ENCODE results near the gene ADAMTSL5.
"Not testable (repeated sequence)": the region's sequence is repeated elsewhere in the genome, so short reads cannot be mapped to it uniquely, and the experiment has no call there.

The ADAMTSL5 gene

DNA sequence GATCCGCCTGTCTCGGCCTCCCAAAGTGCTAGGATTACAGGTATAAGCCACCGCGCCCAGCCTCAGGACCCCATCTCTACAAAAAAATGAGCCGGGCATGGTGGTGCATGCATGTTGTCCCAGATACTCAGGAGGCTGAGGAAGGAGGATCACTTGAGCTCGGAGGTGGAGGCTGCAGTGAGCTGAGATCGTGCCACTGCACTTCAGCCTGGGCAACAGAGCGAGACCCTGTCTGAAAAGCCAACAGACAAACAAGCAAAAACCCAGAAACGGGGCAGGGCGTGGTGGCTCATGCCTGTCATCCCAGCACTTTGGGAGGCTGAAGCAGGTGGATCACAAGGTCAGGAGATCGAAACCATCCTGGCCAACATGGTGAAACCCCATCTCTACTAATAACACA is 18.0 kb upstream of the ADAMTSL5 start:
- DNase-seq, result not testable (repeated sequence)

DNA sequence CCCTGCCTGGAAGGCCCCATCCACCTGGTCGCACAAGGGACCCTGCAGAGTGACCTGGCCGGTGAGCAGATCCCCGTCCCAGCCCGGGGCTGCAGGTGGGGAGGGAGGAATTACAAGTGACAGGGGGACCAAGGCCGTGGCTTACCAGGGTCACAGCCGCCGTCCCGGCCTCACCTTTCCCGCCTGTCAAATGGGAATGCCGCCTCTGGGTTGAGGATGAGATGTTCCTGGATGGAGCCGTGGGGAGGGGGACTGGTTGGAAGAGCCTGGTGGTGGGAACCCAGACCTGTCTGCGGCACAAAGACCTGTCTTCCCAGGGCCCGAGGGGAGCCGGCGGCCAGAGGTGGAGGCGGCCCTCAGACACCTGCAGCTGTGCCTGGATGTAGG is 16.6 kb upstream of the ADAMTSL5 start:
- DNase-seq, result no peak

DNA sequence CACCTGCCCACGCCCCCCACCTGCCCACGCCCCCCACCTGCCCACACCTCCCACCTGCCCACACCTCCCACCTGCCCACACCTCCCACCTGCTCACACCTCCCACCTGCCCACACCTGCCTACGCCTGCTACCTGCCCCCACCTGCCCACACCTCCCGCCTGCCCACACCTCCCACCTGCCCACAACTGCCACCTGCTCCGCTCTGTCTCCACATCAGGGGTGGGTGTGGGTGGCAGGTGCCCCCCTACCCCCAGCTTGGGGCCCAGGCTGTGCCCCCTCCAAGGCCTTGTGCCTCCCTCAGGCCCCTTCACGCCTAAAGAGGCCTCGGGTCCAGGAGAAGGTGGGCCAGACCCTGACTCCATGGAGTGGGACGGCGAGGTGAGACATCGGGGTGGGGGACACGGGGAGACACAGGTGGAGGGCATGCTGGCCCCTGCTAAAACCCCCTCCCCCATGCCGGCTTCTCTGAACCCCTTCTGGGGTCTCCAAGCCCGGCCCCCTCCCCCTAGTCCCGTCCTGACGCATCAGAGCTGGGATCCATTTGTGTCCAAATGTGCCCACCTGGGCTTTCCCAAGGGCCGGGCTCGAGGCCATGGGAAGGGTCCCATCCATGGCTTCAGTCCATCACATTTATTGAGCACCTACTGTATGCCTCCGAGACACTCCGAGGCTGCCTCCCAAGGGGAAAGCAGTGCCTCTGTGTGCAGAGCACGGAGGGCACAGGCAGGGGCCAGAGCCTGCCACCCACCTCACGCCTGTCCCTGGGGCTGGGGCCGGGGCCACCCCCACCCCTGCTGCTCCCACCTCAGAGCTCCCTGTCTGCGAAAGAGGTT is 16.0 kb upstream of the ADAMTSL5 start:
- no peak for DNase-seq

DNA sequence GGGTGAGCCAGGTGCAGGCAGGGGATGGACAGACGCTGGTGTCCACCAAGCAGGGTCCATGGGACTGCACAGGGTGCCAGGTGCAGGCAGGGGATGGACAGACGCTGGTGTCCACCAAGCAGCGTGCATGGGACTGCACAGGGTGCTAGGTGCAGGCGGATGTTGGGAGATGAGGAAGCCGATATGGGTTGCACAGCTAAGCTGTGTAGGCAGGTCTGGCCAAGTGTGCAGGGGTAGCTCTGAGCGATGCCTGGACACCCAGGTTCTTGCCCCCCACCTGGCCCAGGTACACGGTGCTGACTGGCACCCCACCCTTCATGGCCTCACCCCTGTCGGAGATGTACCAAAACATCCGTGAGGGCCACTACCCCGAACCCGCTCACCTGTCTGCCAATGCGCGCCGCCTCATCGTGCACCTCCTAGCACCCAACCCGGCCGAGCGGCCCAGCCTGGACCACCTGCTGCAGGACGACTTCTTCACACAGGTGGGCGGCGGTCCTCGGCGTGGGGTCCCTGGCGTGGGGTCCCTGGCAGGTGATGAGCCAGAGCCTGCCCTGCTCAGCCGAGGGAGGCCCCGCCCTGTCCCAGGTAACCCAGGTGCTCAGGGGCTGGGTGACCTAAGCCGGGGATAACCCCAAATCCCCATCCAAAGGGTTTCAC is 15.0 kb upstream of the ADAMTSL5 start:
- DNase-seq, result no peak

DNA sequence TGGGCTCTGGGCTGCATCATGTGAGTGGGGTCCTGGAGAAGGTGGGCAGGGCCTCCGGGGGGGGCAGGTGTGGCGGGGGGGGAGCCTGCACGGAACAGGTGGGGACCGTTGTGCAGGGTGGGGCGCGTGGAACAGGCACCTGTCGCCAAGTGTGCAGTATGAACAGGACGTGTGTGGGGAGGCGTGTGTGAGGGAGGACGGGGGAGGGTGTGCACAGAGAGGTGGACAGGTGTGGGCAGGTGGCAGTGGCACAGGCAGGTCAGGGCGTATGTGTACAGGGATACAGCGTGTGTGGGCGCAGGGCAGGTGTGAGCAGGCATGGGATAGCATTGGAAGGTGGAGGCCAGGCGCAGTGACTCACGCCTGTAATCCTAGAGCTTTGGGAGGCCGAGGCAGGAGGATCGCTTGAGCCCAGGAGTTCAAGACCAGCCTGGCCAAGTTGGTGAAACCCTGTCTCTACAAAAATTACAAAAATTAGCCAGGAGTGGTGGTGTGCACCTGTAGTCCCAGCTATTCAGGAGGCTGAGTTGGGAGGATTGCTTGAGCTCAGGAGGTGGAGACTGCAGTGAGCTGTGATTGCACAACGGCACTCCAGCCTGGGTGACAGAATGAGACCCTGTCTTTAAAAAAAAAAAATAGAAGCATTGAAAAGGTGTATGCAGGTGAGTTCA is 14.3 kb upstream of the ADAMTSL5 start:
- DNase-seq, result no peak

DNA sequence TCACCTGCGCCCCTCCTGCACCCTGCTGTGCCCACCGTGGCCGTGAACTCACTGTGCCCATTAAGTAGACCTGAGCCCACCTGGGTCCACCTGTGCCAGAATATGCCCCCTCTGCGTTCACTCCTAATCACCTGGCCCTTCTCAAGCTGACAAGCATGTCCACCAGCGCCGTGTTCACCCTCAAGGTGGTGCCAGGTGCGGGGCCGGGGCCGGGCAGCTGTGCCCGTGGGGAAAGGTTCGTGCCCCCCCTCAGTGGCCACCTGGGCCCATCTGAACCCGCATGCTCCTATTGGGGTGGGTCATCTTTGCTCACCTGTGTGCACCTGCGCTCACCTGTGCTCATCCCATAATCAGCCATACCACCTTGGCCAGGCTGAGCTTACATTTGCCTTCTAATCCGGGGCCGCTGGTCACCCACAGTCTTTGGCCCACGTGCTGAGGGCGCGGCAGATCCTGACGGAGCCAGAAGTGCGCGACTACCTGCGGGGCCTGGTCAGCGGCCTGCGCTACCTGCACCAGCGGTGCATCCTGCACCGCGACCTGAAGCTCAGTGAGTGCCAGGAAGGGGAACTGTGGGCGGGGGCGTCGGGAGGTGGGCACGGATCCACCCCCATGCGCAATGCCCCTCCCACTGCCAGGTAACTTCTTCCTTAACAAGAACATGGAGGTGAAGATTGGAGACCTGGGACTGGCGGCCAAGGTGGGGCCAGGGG is 13.4 kb upstream of the ADAMTSL5 start:
- no peak for DNase-seq

DNA sequence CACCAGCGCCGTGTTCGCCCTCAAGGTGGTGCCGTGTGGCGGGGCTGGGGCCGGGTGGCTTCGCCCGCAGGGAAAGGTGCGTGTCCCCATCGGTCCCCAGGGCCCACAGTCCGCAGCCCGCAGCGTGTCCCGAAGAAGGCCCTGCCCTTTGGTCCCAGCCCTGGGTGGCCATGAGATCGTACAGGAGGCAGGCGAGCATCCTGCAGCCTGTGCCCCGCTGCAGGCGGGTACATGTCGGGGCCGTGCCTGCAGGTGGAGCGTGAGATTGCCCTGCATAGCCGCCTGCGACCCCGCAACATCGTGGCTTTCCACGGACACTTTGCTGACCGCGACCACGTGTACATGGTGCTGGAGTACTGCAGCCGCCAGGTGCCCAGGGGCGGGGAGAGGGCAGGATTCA is 12.5 kb upstream of the ADAMTSL5 start:
- no peak for DNase-seq

DNA sequence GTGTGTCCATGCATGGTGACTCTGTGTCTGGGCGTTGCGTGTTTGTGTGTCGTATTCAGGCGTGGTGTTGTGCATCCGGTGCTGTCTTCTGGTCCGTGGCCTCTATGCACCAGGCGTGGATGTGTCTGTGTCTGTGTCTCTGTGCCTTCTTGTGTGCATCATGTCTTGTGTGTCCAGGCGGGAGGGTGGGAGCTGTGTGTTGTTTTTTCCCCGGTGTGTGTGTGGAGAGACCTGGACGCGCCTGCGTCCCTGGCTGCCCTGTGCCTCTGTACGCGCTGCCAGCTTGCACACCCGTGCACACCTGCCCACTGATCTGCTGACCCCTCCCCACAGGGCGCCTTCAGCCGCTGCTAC is 12.1 kb upstream of the ADAMTSL5 start:
- no peak for DNase-seq

DNA sequence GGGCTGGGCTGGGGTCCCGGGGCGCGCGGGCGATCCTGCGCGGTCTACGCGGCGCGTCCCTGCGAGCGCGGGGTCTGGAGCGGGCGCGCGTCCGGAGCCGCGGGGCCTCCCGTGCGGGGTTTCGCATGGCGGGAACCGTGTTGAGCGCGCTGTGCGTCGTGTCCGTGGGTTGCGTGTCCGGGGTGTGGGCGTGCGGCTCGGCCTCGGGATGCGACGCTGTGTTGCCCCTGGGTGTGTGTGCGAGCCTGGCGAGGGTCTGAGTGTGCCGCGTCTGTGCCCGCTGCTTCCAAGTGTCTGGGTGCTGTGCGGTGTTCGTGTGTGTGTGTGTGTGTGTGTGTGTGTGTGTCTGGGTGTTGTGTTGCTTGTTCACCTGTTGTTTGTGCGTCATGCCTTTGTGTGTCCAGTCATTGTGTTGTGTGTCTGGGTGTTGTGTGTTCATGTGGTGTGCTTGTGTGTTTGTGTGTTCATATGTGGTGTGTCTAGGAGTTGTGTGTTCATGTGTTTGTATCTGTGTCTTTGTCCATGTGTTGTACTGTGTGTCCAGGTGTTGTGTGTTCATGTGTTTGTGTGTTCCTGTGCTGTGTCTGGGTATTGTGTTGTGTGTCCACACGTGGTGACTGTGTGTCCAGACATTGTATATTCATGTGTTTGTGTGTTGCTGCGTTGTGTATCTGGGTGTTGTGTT is 11.6 kb upstream of the ADAMTSL5 start:
- DNase-seq, result peak in 1 of 56 donors; percentile 33

DNA sequence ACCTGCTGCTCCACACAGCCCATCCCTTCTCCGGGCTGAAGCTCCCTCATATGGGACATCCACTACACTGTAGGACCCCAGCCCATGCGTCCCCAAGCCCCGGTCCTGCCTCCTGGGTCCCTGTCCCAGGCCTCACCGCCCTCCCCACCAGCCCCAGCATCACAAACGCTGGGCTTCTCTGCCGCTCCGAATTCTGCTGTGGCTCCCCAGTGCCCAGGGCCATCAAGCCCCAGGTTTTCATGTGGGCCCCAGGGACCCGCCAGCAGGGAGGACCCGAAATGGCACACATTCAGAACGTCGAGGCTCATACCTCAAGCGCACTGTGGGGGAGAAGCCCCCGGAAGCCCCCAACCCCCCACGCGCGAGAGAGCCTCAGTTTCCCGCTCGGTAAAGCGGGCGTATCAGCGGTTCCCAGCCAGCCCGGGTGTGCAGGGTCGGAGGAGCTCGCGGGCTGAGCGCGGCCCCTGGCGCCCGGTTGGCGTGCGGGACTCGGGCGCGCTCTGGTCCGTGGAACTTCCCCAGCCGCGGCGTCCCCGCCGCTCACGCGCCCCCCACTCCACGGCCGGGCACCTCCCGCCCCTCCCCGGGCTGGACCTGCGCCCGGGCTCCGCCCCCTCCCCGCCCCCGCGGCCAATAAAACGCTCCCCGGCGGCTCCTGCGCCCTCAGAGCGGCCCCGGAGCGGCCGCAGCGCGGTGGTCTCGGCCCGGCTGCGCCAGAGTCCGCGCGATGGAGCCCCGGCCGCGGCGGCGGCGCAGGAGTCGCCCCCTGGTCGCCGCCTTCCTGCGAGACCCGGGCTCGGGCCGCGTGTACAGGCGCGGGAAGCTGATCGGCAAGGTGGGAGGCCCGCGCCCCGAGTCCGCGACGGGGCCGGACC is 10.8 kb upstream of the ADAMTSL5 start, which contains the start of gene PLK5:
Gene PLK5, plus strand, starts transcription at position 666 of the 875 bp plus-strand sequence. CDS start 2,920 bp downstream, outside the sequence.
- DNase-seq, result peak in 16 of 56 donors; percentile 2 to 63 (median 18)

DNA sequence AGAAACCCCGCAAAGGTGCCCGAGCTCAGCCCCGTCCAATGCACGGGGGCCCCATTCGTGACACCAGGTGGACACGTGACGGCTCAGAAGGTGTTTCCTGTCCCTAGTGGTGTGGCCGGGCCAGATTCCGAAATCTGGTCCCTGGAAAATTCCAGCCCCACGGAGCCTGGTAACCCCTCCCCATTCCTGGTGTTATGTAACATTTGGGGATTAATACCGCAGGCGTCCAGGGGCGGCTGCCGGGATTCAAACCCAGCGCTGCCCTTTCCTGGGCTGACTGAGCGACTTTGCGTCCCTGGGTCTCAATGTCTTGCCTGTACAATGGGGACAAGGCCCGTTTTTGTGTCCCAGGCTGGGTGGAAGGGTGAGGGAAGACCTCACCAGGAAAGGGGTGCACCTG is 10.0 kb upstream of the ADAMTSL5 start:
- no peak for DNase-seq

DNA sequence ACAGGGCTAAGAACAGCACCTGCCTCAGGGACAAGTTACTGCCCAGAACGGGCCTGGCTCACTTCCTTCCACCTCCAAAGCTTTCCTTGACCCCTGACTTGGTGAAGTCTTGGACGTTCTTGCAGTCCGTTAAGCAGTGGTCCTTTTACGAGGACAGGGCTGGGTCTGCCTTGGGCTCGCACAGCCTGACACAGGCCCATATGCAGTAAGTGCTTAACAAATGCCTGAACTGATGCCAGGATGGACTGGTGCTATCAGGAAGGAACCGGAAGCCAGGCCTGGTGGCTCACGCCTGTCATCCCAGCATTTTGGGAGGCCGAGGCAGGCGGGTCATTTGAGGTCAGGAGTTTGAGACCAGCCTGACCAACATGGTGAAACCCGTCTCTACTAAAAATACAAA is 9.2 kb upstream of the ADAMTSL5 start:
- peak in 1 of 56 donors; percentile 28 for DNase-seq

DNA sequence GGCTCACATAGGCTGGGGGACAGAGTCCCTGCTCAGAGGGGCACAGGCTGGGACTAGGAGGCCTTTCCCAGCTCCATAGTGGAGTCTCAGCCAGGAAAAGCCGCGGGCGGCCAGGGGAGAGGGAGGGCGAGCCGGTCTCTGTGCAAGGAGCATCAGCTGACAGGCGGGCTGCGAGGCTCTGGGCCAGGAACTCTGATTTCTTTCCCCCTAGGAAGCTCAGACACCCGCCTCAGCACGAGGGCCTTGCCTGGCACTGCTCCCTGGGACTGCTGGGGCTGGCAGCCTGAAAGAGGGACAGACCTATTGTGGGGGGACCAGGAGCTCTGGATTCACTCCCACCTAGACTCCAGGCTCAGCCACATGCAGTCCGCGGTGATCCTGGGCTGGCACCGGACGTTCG is 8.8 kb upstream of the ADAMTSL5 start:
- peak in 51 of 56 donors; percentile 3 to 85 (median 44) for DNase-seq

DNA sequence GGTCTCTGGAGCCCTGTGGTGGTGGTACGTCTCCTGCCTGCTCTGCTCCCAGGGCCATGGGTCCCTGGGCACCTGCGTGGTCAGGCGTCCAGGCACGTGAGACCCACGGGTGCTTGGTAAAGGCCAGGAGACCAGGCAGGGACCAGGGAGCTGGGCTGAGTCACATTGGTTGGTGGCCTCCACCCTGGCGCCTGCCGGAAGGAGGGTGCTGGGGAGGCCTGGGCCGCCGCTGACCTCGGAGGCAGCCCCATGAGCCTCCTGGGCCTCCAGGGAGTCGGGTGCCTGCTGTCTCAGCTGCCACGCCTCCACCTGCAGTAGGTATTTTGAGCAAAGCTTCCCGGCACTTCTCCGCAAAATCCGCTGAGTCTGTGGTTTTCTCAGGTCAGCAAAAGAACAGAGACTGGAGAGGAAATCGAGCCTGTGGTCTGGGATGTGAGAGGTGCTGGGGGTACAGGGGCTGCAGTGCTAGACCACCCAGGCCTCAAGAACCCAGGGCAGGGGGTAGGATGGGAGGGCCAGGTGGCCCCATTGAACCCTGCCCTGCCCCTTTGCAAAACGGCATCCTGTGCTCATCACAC is 7.5 kb upstream of the ADAMTSL5 start:
- no peak for DNase-seq

DNA sequence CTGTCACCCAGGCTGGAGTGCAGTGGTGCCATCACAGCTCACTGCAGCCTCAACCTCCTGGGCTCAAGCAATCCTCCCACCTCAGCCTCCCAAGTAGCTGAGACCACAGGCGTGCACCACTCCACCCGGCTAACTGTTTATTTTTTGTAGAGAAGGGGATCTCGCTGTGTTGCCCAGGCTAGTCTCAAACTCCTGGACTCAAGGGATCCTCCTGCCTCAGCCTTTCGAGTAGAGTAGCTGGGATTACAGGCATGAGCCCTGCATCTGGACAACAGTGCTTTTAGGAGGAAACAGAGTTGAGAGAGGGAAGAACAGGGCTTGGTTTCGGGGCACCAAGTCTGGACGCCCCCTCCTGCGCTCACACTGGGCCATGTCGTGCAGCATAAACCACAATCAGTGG is 7.0 kb upstream of the ADAMTSL5 start:
- not testable (repeated sequence) for DNase-seq

DNA sequence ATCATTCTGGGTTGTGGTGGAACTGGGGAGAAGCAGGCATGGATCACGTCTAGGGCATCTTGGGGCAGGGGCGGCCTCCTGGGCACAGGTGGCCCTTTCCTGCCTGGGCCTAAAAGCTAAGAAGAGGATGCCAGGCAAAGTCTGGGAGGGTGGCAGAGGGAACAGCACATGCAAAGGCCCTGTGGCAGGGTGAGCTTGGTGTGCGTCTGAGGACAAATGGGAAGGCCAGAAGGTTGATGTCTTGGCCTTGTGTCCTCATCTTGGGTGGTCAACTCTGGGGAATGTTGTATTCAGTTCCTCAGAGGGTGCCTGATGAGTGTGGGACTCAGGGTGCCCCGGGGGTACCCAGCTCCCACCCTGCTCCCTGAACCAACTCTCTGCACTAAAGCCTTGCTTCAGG is 5.7 kb upstream of the ADAMTSL5 start:
- DNase-seq, result no peak

DNA sequence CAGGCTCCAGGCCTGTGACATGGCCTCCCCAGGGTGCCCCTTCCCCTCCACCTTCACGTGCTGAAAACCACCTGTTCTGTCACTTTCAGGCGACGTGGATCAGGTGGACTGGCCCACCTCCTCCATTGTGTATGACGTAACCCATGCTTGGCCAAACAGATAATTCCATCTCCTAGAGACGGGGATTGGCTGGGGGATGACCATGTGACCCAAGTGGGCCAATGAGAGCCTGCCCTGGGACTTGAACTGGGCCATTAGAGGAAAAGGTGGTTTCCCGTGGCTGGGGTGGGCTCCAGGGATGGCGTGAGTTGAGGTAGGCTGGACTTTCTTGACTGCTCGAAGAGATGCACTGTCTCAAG is 3.6 kb upstream of the ADAMTSL5 start:
- no peak for DNase-seq

DNA sequence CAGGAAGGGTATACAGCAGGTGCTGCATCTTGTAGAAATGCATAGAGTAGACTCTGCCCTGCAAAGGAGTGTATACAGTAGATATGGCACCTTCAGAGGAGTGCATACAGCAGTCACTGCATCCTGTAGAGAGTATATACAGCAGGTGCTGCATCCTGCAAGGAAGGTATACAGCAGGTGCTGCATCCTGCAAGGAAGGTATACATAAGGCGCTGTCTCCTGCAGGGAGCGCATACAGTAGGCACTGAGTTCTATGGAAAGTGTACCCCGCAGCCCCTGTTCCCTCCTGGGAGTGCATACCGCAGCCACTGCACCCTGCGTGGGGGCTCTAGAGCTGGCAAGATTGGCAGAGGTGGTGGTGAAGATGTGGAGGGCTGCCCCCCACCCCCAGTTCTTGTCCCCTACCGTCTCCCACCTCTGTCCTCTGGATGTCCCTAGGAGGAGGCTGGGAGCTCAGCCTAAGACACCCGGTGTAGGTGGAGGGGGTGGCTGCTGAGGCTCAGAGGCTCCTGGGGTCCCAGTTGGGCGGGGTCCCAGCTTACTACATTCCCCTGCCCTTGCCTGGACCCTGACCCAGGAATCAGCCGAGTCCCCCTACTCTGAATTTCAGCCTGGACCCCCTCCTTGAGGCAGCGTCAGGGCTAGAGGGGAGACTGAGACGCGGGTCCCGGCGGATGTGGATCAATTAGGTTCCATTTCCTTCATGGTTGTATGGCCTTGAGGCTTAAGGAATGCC is 2.3 kb upstream of the ADAMTSL5 start:
- no peak for DNase-seq

DNA sequence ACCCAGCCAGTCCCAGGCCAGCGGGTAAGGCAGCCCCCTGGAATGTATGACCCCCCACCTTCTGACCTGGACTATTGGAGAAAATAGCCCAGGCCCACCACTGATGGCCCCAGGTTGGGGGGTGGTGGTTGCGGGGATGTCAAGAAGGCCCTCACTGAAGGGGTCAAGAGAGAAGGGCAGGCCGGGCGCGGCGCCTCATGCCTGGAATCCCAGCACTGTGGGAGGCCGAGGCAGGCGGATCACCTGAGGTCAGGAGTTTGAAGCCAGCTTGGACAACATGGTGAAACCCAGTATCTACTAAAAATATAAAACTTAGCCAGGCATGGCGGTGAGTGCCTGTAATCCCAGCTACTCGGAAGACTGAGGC is 1.5 kb upstream of the ADAMTSL5 start:
- no peak for DNase-seq

Measured in nucleus accumbens (tissue), 56 donors.